Measurements from ENCODE around the gene TMCC1. TPM values are rescaled to one million over a fixed set of nuclear protein-coding genes. Genes with fewer than 3 reads are reported as not detected.
A peak's percentile ranks its signal among the peaks of the same experiment; 100 is the strongest.
"Not testable (repeated sequence)": the region's sequence is repeated elsewhere in the genome, so short reads cannot be mapped to it uniquely, and the experiment has no call there.

Gene TMCC1
- polyA plus RNA-seq (ENCODE audit: insufficient read length in 3 of 3): 10 to 100 TPM; 22.8 to 24.6 (median 23.5) TPM

- peak; percentile 58 to 83 (median 79) for DNase-seq (ENCODE audit: low read depth in 3 of 3, low spot score in 2 of 3)
These were observed at the start of gene TMCC1 for GRCh38 chr3:129893581-129894070. Gene TMCC1 (minus strand): TSS chr3:129893711.

- DNase-seq (ENCODE audit: low read depth in 3 of 3, low spot score in 2 of 3): no peak
These were observed 49.5 kb upstream of the TMCC1 start for GRCh38 chr3:129943020-129943419.

GRCh38 chr3:129942296-129942695 is 48.8 kb upstream of the TMCC1 start:
- peak in 2 of 3 donors; percentile 34 to 53 for DNase-seq (ENCODE audit: low read depth in 3 of 3, low spot score in 2 of 3)

GRCh38 chr3:129940086-129940485 is 46.6 kb upstream of the TMCC1 start:
- no peak for DNase-seq (ENCODE audit: low read depth in 3 of 3, low spot score in 2 of 3)

- no peak for DNase-seq (ENCODE audit: low read depth in 3 of 3, low spot score in 2 of 3)
These were observed 44.8 kb upstream of the TMCC1 start for GRCh38 chr3:129938140-129938930.

- DNase-seq (ENCODE audit: low read depth in 3 of 3, low spot score in 2 of 3): no peak
These were observed 44.2 kb upstream of the TMCC1 start for GRCh38 chr3:129937717-129938116.

GRCh38 chr3:129936757-129937156 is 43.2 kb upstream of the TMCC1 start:
- DNase-seq (ENCODE audit: low read depth in 3 of 3, low spot score in 2 of 3): no peak

GRCh38 chr3:129934234-129935123 is 41.0 kb upstream of the TMCC1 start:
- DNase-seq (ENCODE audit: low read depth in 3 of 3, low spot score in 2 of 3): peak in 1 of 3 donors; percentile 40

- no peak for DNase-seq (ENCODE audit: low read depth in 3 of 3, low spot score in 2 of 3)
These were observed 40.0 kb upstream of the TMCC1 start for GRCh38 chr3:129933471-129933870.

- DNase-seq (ENCODE audit: low read depth in 3 of 3, low spot score in 2 of 3): no peak
These were observed 35.9 kb upstream of the TMCC1 start for GRCh38 chr3:129929383-129929782.

- DNase-seq (ENCODE audit: low read depth in 3 of 3, low spot score in 2 of 3): no peak
These were observed 33.6 kb upstream of the TMCC1 start for GRCh38 chr3:129927072-129927471.

GRCh38 chr3:129919806-129920205 is 26.3 kb upstream of the TMCC1 start:
- DNase-seq (ENCODE audit: low read depth in 3 of 3, low spot score in 2 of 3): no peak

GRCh38 chr3:129919357-129919756 is 25.8 kb upstream of the TMCC1 start:
- no peak for DNase-seq (ENCODE audit: low read depth in 3 of 3, low spot score in 2 of 3)

GRCh38 chr3:129918461-129918860 is 24.9 kb upstream of the TMCC1 start:
- no peak for DNase-seq (ENCODE audit: low read depth in 3 of 3, low spot score in 2 of 3)

GRCh38 chr3:129917423-129918007 is 24.0 kb upstream of the TMCC1 start:
- no peak for DNase-seq (ENCODE audit: low read depth in 3 of 3, low spot score in 2 of 3)

- DNase-seq (ENCODE audit: low read depth in 3 of 3, low spot score in 2 of 3): no peak
These were observed 20.1 kb upstream of the TMCC1 start for GRCh38 chr3:129913618-129914017.

GRCh38 chr3:129911261-129911861 is 17.9 kb upstream of the TMCC1 start:
- no peak for DNase-seq (ENCODE audit: low read depth in 3 of 3, low spot score in 2 of 3)

GRCh38 chr3:129909235-129909634 is 15.7 kb upstream of the TMCC1 start:
- not testable (repeated sequence) for DNase-seq (ENCODE audit: low read depth in 3 of 3, low spot score in 2 of 3)

- DNase-seq (ENCODE audit: low read depth in 3 of 3, low spot score in 2 of 3): no peak
These were observed 14.9 kb upstream of the TMCC1 start for GRCh38 chr3:129908417-129908816.

GRCh38 chr3:129901272-129901671 is 7.8 kb upstream of the TMCC1 start:
- not testable (repeated sequence) for DNase-seq (ENCODE audit: low read depth in 3 of 3, low spot score in 2 of 3)

- DNase-seq (ENCODE audit: low read depth in 3 of 3, low spot score in 2 of 3): no peak
These were observed 3.5 kb upstream of the TMCC1 start for GRCh38 chr3:129897026-129897425.

All from right renal cortex interstitium (tissue), 3 donors.